Measurements from ENCODE around the gene GLT1D1.
"Not testable (repeated sequence)": the region's sequence is repeated elsewhere in the genome, so short reads cannot be mapped to it uniquely, and the experiment has no call there.

Gene GLT1D1

GRCh38 chr12:128852885-128853599 lies at the start of gene GLT1D1:
Gene GLT1D1 (plus strand): TSS chr12:128853478. CDS start chr12:128853582, 104 bp downstream.
- FAIRE-seq = no peak

DNA sequence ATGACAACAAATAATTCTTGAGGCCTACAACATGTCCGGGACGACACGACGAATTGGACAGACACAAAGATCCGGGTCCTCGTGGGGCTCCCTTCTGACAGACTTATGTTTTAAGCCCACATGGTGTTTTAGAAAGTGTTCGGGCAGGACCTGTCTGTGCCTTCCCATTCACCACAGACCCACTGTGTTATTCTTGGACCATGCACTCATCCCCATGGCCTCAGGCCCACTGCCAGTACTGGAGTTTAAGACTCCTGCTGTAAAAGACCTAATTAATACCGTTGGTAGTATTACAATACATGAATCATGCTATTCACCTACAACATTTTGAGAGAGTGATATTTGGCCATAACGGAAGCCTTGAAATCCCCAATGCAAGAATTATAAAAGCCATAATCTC lies 49.5 kb upstream of the GLT1D1 start:
- no peak for FAIRE-seq

- FAIRE-seq = no peak
Measured at GRCh38 chr12:128804762-128805161, 48.5 kb upstream of the GLT1D1 start.

DNA sequence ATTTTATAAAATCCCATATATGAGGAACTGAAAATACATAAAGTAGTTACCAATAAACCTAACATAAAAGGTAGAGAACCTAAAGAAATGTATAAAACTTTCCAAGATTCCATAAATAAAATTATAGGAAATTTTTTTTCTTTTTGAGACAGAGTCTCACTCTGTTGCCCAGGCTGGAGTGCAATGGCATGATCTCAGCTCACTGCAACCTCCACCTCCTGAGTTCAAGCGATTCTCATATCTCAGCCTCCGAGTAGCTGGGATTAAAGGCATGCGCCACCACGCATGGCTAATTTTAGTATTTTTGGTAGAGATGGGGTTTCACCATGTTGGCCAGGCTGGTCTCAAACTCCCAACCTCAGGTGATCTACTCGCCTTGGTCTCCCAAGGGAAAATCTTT lies 47.9 kb upstream of the GLT1D1 start:
- FAIRE-seq = not testable (repeated sequence)

DNA sequence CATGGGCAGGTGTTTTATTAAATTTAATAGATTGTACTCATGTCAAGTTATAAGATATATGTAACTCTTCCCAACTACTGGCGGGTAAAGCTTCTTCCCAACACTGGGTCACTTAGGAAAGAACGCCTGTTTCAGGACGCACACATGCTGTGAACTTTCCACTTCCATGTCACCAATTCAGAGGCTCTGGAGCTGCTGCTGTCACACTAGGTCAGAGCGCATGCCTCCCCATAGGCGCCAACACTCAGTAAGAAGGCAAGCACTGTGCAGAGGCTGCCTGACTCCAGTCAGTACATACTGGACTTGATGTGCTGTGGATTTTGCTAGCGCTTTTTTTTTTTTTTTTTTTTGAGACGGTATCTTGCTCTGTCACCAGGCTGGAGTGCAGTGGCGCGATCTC lies 46.7 kb upstream of the GLT1D1 start:
- no peak for FAIRE-seq

GRCh38 chr12:128807161-128807724 lies 46.0 kb upstream of the GLT1D1 start:
- no peak for FAIRE-seq

DNA sequence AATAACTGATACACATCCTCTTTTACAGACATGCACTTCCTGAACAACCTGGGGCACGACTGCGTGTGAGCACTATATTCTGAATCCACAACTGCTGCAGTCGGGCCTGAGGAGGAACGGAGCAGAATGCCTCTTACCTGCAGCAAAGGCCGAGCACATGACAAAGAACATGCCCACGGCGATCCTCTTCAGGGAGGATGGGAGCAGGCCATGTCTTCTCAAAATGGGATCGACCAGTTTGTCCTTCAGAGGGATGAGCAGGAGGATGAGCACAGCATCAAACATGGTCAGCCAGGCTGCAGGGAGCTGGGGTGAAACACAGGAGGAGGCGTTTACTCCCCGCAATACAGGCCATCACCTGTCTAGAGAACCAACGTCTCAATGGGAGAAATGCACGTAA lies 44.6 kb upstream of the GLT1D1 start:
- FAIRE-seq = no peak

DNA sequence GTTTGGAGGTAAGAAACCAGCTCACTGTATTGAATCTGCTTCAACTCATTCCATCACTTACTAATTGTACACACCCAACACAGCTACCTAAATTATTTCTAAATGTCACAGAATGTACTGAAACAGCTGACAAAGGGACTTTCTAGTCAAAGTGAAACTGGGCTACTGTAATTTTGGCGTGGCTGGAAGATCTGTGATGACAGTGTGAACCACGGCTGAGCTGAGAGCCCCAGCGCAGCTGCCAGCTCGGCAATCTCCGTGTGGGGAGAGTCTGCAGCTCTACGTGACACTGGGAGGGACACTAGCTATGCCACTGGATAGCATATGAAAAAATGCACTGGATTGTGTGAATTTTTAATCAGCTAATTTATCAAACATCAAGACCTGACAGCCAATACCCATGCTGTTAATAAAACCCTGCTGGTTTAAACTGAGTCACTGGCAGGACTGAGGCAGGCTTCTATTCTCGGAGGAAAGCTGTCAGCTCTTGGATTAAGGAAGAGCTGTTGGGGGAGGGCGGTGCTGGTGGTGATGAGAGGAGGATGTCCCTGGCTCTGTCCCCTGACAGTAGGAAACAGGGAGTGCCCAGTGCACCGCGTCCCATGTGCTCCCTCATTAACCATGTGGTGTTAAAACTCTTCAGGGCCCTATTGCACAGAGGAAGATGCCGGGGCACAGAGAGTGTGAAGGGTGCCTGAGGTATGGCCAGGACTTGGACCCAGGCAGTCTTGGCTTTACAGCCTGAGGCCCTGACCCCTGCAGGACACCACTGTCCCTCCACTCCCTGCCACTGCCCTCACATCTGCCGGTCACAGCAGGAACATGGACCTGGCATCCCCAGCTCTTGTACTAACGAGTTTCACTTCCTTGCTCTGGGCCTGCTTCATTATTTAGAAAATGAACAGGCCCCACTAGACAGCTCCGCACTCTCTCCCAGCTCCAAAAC lies 42.8 kb upstream of the GLT1D1 start:
- FAIRE-seq = no peak

- no peak for FAIRE-seq
Measured at GRCh38 chr12:128811806-128812205, 41.5 kb upstream of the GLT1D1 start.

DNA sequence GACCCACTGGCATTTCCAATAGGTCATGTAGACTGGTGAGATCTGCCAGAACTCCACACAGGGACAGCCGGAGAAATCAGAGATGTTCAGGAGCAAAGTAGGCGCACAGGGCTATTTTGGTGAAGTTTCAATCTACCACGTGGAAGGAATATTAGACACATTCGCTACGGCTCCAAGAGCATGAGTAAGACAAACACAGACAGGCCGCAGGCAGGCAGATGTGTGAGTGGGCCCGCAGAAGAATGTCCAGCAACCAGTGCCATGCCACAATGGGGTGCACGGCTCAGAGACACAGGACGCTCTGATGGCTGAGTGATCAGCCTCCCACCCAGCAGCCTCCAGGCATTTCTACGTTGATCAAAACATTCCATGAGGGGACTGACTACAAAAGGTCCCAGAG lies 39.9 kb upstream of the GLT1D1 start:
- no peak for FAIRE-seq

GRCh38 chr12:128813883-128814282 lies 39.4 kb upstream of the GLT1D1 start:
- no peak for FAIRE-seq

DNA sequence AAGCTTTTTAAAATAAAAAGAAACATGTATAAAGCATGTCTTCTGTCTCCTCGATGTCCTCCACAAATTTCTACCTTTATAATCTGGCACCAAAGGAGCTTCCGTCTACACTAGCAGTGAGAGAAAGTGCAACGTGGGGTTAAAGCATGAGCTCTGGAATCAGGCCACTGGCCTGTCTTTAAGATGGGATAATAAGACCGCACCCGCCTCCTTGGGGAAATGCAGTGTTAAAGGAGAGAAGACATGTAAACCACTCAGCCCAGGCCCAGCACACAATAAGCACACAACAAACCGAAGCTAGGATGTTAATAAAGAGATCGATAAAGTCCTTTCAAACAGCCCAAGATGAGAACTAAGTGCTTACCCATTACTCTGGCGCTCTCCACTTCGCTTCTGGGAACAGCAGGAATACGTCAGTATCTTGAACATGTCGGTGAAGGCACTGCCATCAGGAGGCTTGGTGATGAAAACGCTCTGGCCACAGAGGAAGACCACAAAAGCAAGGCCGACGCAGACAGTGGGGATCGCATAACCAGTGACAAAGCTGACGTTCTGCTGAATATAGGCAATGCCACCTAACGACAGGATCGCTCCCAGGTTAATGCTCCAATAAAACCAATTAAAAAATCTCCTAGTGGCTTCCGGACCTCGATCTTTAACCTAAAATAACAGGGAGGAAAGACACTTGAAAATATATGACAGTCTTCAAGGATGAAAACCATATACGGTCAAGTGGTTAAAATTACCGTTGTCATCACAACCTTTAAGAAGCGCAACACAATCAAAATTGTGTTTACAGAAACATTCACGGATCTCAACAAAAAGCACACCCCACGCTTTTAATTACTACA lies 38.6 kb upstream of the GLT1D1 start:
- FAIRE-seq = no peak

DNA sequence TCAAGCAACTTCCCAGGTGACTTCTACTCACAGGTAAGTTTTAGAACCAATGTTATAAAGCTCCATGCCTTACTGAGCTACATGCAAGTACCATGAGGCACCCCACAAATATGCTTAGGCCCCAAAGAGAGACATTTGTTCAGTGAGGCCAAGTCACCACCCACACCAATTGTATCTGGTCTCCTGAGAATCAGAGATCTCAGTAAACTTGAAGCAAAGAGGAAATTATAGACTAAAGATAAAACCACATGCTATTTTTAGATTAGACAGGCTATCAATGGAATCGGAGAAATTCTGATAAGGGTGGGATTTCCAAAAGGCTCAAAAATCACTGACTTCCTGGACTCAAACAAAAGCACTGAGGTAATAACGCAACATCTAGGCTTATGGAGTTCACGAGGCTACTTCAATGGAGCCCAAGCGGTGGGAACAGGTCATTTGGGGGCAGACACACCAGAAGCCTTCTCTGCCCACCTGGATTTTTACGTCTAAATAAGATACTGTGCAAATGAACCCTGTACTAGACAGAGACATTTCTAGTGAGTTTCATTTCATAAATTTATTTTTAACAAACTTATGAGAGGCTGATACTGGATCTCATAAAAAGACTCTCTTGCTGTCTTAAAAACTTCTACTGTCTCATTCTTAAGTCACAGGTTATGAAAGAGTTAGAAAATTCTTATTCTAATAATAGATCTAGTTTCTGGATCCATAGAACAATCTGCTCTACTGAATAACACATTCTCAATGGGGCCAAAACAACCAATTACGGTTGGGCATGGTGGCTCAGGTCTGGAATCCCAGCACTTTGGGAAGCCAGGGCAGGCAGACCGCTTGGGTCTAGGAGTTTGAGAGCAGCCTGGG lies 37.3 kb upstream of the GLT1D1 start:
- FAIRE-seq = no peak

DNA sequence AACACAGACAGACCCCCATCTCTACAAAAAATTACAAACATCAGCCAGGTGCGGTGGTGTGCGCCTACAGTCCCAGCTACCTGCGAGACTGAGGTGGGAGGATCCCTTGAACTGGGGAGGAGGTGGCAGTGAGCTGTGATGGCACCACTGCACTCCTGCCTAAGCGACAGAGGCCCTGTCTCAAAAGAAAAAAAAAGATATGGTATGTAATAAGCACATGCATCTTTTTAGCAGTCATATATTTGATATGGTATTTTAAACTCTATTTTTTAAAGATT lies 36.7 kb upstream of the GLT1D1 start:
- no peak for FAIRE-seq

DNA sequence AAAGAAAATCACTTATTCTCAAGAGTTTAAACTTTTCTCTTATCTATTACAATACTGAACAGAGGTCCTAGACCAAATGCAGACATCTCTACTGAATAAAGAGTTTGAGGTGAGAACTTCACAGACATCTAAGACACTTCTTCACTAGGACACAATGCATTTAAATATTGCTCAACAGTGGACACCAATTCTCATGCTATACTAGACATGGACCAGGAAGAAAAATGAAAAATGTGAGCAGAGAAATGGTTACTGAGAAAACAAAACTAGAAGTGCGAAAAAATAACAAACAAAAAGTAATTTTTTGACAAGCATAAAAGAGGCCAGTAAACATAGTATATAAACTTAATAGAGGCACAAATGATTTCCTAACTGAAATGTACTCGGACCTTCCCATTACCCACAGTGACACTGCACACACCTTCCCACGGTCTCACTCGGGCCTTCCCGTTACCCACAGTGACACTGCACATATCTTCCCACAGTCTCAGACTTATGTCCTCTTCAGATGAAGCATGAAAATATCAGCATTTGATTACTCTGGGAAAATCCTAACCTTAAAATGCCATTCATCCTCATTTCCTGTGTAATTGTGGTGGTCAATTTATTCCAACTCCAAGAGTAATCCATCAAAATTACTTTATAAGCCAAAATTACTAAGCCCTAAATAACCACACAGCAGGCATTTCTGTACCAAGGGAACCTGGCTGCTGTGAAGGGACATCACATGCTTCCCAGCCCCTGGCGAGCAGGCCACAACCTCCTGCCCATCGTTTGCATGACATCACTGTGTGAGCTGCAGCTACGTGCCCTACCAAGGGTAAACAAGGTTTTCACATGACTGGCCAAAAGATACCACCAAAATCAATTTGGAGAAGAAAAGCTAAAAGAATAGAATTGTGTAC lies 35.9 kb upstream of the GLT1D1 start:
- no peak for FAIRE-seq

DNA sequence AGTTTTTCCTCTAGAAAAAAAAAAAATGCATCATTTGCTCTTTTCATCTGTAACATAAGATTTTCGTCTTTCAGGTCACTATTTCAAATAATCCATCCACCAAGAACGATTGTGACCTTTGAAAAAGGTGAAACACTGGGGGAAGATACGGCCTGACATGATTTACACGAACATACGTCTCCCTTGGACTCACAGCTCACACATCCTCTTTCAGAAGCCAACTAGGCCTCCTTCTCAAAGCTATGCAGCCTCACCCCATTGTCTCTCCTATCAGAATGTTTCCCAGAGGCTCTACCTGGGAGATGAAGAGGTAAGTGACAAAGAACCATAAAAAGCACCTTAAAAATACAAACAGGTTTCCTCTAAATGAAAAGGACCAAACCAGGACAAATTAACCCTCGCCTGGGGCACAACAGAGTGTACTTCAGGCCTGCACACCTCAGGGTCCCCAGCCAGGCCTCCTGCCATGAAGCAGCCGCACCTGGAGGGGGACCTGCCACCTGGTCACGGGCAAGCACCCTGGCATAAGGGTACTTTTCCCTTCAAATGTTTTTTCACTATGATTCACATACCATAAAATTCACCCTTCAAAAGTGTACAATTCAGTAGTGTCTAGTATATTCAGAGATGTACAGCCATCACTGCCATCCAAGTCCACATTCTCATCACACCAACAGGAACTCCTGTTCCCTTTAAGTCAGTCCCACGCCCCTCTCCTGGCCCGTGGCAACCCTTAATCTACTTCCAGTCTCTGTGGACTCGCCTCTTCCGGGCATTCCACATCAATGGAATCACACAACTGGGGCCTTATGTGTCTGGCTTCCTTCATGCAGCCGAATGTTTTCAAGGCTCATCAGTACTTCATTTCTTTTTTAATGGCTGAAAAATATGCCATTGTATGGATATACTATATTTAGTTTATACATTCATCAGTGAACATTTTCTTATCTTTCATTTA lies 34.9 kb upstream of the GLT1D1 start:
- no peak for FAIRE-seq

GRCh38 chr12:128819293-128820144 lies 33.8 kb upstream of the GLT1D1 start:
- FAIRE-seq = no peak

GRCh38 chr12:128820253-128820652 lies 33.0 kb upstream of the GLT1D1 start:
- no peak for FAIRE-seq

All from colon (tissue), 2 donors.